Pancreas (tissue), 10 donors: ENCODE data around the gene POPDC3. TPM values are rescaled to one million over a fixed set of nuclear protein-coding genes. Genes with fewer than 3 reads are reported as not detected.
"Not testable (repeated sequence)": the region's sequence is repeated elsewhere in the genome, so short reads cannot be mapped to it uniquely, and the experiment has no call there.

ENCODE experiments used
- ATAC-seq, 4 donors: fragments of 200-7000 bp; cut with Tn5 transposase; one replicate each; pipeline versions ENCODE4 v1.8.0 to v1.9.1; 2020; ENCODE audit warnings: mild to moderate bottlenecking in 4 of 4, moderate library complexity in 4 of 4
- DNase-seq, 6 donors: peaks; one replicate each; pipeline ENCODE4 v3.0.0-alpha.2; 2020
- FAIRE-seq: peaks from 2 replicates; lab custom pipeline; 2012; peaks lifted over from hg19 to GRCh38; lab: Jason Lieb, UNC
- H3K27ac ChIP-seq, 4 donors: fragments of 200-600 bp; sonication (generic); 1 replicate in 3 of 4; 2 replicates in 1 of 4; pipeline versions ENCODE4 v1.5.0 to v1.8.0; 2020
- H3K27me3 ChIP-seq, 4 donors: fragments of 200-600 bp; one replicate each; pipeline ENCODE4 v1.8.0; 2021
- H3K36me3 ChIP-seq, 3 donors: fragments of 200-600 bp; sonication (generic) in 1 of 3; one replicate each; pipeline versions ENCODE4 v1.5.0 to v1.8.0; 2020 to 2021
- H3K4me1 ChIP-seq, 3 donors: fragments of 200-600 bp; one replicate each; pipeline ENCODE4 v1.8.0; 2021
- H3K4me3 ChIP-seq, 4 donors: fragments of 200-600 bp; sonication (generic) in 2 of 4; one replicate each; pipeline versions ENCODE4 v1.5.0 to v1.8.0; 2020 to 2021
- H3K9me3 ChIP-seq, 4 donors: fragments of 200-600 bp; one replicate each; pipeline ENCODE4 v1.8.0; 2021
- CTCF ChIP-seq, 4 donors: fragments of 200-600 bp; sonication (generic) in 3 of 4; IDR thresholded peaks; one replicate each; pipeline versions ENCODE4 v1.5.0 to v1.8.0; 2021; ENCODE audit warnings: antibody characterized with exemption in 4 of 4
- WGBS, 2 donors: extraction: QIAGEN DNeasy Blood & Tissue Kit; methylation state at CpG; one replicate each; pipeline ENCODE4 v1.1.7; 2013; 5-methylcytosine and 5-hydroxymethylcytosine counted together
- intact Hi-C, 3 donors: fragments of 100-400 bp; cut with DNase I; formaldehyde crosslinking; loops; one replicate each; pipeline versions ENCODE4 v1.11.1 to v1.14.2; 2022
- polyA plus RNA-seq, 2 donors: library from polyadenylated mRNA; stranded (reverse); fragments of 200-250 nt; gene quantifications; one replicate each; pipeline ENCODE4 v1.2.3, GENCODE V29; 2013
- total RNA-seq, 6 donors: library from RNA; stranded (reverse); fragmentation: NEBNext Ultra II Directional in 4 of 6; extraction: Animal tissue kit (Norgen Biotek cat#: 25700) in 4 of 6; gene quantifications; one replicate each; pipeline versions ENCODE4 v1.2.1 to v1.2.4, GENCODE V29; 2021 to 2023
- donor health status: healthy with polysubstance abuse.
- donor health status: DM: no; HTN: no; CAD: no; lungs with moderate emphysema.
- donor health status: DM: no; HTN: no; CAD: no.
- donor health status: control.
- donor health status: control.
- donor health status: Bipolar disorder and iron deficiency.
- donor health status: DM: yes; HTN: yes; CAD: no.
- donor health status: DM: no; HTN: no; CAD: no.
- donor health status: DM: no; HTN: no; CAD: no.
- donor health status: DM: yes; HTN: yes; CAD: no.

The POPDC3 gene
- total and polyA plus RNA-seq, 8 donors, result 0.35 to 3.0 (median 0.75) TPM; not detected in 4

- H3K27me3 ChIP-seq, result peaks cover 0 to 4% (median 0%) of the 10 kb centered on the region in 4 donors
- no peak for FAIRE-seq
Measured at GRCh38 chr6:105181981-105182515, 2.2 kb upstream of the POPDC3 start.

GRCh38 chr6:105178636-105179035 lies 1.2 kb downstream of the POPDC3 start:
- TF ChIP-seq CTCF (IDR thresholded peaks at IDR 0.05), result no peak
- ATAC-seq (no peak), FAIRE-seq (no peak), DNase-seq (no peak)
- intact Hi-C loops, result no loop called here
- WGBS, 2 donors, result 66 to 69% methylated on average over 5 of the region's 5 CpGs
- Histone ChIP-seq H3K27me3 (peaks cover 0 to 4% (median 0%) of the 10 kb centered on the region in 4 donors), H3K9me3 (no peaks in the 10 kb centered on the region), H3K36me3 (no peaks in the 10 kb centered on the region), H3K4me3 (no peak overlapping the region), H3K4me1 (no peaks in the 10 kb centered on the region), H3K27ac (no peak overlapping the region)

More at GRCh38 chr6:105181981-105182515, 2.2 kb upstream of the POPDC3 start:
- ATAC-seq (no peak), DNase-seq (no peak)
- Histone ChIP-seq H3K9me3 (no peaks in the 10 kb centered on the region), H3K4me3 (no peak overlapping the region), H3K36me3 (no peaks in the 10 kb centered on the region), H3K27ac (no peak overlapping the region), H3K4me1 (no peaks in the 10 kb centered on the region)
- intact Hi-C loops, result no loop called here
- WGBS, 2 donors, result 71 to 83% methylated on average over 4 of the region's 4 CpGs
- no peak for TF ChIP-seq CTCF (IDR thresholded peaks at IDR 0.05)

- TF ChIP-seq CTCF (IDR thresholded peaks at IDR 0.05), result no peak
- H3K4me1 ChIP-seq, result no peaks in the 10 kb centered on the region
- DNase-seq (no peak), FAIRE-seq (no peak), ATAC-seq (no peak)
- no peaks in the 10 kb centered on the region for H3K9me3 ChIP-seq
- 71 to 84% methylated on average over 1 of the region's 1 CpG for WGBS, 2 donors
- no peaks in the 10 kb centered on the region for H3K36me3 ChIP-seq
- no peak overlapping the region for H3K4me3 ChIP-seq
- peaks cover 0 to 4% (median 0%) of the 10 kb centered on the region in 4 donors for H3K27me3 ChIP-seq
- H3K27ac ChIP-seq, result no peak overlapping the region
- intact Hi-C loops, result no loop called here
Measured at GRCh38 chr6:105178110-105178509, 1.7 kb downstream of the POPDC3 start.

GRCh38 chr6:105177556-105177955 lies 2.3 kb downstream of the POPDC3 start:
- no peak for ATAC-seq
- Histone ChIP-seq H3K36me3 (no peaks in the 10 kb centered on the region), H3K4me1 (no peaks in the 10 kb centered on the region), H3K9me3 (no peaks in the 10 kb centered on the region), H3K4me3 (no peak overlapping the region), H3K27me3 (peaks cover 0 to 4% (median 0%) of the 10 kb centered on the region in 4 donors), H3K27ac (no peak overlapping the region)
- no peak for TF ChIP-seq CTCF (IDR thresholded peaks at IDR 0.05)
- WGBS, 2 donors, result 87 to 92% methylated on average over 2 of the region's 2 CpGs
- FAIRE-seq, result no peak
- intact Hi-C loops, result no loop called here
- DNase-seq, result no peak

GRCh38 chr6:105174512-105174911 lies 5.3 kb downstream of the POPDC3 start:
- 70 to 81% methylated on average over 6 of the region's 6 CpGs for WGBS, 2 donors
- no peak overlapping the region for H3K27ac ChIP-seq
- no peak overlapping the region for H3K4me3 ChIP-seq
- no peaks in the 10 kb centered on the region for H3K9me3 ChIP-seq
- H3K4me1 ChIP-seq, result no peaks in the 10 kb centered on the region
- no peak for TF ChIP-seq CTCF (IDR thresholded peaks at IDR 0.05)
- DNase-seq (no peak), ATAC-seq (no peak), FAIRE-seq (no peak)
- intact Hi-C loops, result no loop called here
- H3K36me3 ChIP-seq, result no peaks in the 10 kb centered on the region
- H3K27me3 ChIP-seq, result peaks cover 0 to 4% (median 0%) of the 10 kb centered on the region in 4 donors

- H3K4me1 ChIP-seq, H3K27ac ChIP-seq, H3K9me3 ChIP-seq, ATAC-seq, FAIRE-seq, H3K4me3 ChIP-seq, H3K27me3 ChIP-seq, H3K36me3 ChIP-seq, intact Hi-C loops, DNase-seq: not testable (repeated sequence)
- WGBS, 2 donors, result 89 to 94% methylated on average over 4 of the region's 4 CpGs
Measured at GRCh38 chr6:105172515-105172914, 7.3 kb downstream of the POPDC3 start.
